IPS DF 4.7 (cell line): ENCODE measurements around the gene GNA15.
"Not testable (repeated sequence)": the region's sequence is repeated elsewhere in the genome, so short reads cannot be mapped to it uniquely, and the experiment has no call there.

Source experiments
- DNase-seq: peaks from one replicate; pipeline ENCODE4 v3.0.0-alpha.2; 2013; ENCODE audit warnings: low spot score; ENCODE audit errors: extremely low read depth

Gene GNA15

DNA sequence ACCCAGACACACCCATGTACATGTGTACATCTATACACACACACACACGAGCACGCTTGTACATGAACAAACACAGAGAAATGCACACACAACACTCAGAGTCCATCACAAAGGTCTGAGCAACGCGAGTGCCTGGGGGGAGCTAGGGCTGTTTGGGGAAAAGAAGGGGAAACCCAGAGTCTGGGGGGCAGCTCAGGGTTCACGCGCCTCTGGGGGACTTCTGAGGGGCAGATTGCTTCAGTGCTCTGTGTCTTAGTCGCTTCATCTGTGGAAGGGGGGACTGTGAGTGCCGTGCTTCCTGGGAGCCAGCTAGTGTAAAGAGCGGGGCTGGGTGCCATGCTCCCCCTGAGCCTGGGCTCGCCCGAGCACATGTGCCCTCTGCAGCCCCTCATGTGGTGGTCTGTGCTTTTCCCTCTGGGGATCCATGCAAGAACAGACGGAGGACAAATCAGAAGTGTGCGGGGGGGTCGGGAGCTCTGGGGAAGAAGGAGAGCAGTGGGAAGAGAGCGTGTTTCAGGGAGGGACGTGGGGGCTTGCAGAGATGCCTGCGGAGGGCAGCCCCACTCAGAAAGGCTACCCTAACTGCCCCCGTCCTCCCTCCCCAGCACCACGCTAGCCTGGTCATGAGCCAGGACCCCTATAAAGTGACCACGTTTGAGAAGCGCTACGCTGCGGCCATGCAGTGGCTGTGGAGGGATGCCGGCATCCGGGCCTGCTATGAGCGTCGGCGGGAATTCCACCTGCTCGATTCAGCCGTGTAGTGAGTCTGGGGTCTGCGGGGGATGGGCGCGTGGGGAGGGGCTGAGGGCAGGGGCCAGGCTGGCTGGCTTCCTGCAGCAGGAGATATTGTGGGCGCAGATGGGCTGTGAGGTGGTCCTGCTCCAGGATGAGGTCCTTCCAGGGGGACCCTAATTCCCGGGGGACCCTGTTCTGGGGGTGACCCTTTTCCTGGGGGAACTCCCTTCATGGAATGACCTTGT is 14.0 kb downstream of the GNA15 start:
- DNase-seq: no peak

DNA sequence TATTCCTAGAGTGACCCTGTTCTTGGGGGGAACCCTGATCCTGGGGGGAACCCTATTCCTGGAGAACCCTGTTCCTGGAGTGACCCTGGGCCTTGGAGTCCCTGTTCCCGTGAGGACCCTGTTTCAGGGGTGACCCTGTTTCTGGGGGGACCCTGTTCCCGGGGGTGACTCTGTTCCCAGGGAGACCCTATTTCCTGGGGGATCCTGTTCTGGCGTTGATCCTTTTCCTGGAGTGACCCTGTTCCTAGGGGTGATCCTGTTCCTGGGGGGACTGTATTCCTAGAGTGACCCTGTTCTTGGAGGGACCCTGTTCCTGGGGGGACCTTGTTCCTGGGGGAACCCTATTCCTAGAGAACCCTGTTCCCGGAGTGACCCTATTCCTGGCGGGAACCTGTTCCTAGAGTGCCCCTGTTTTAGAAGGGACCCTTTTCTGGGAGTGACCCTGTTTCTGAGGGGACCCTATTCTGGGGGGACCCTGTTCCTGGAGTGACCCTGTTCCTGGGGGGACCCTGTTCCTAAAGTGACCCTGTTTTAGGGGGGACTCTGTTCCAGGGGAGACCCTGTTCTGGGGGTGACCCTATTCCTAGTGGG is 15.0 kb downstream of the GNA15 start:
- no peak for DNase-seq

DNA sequence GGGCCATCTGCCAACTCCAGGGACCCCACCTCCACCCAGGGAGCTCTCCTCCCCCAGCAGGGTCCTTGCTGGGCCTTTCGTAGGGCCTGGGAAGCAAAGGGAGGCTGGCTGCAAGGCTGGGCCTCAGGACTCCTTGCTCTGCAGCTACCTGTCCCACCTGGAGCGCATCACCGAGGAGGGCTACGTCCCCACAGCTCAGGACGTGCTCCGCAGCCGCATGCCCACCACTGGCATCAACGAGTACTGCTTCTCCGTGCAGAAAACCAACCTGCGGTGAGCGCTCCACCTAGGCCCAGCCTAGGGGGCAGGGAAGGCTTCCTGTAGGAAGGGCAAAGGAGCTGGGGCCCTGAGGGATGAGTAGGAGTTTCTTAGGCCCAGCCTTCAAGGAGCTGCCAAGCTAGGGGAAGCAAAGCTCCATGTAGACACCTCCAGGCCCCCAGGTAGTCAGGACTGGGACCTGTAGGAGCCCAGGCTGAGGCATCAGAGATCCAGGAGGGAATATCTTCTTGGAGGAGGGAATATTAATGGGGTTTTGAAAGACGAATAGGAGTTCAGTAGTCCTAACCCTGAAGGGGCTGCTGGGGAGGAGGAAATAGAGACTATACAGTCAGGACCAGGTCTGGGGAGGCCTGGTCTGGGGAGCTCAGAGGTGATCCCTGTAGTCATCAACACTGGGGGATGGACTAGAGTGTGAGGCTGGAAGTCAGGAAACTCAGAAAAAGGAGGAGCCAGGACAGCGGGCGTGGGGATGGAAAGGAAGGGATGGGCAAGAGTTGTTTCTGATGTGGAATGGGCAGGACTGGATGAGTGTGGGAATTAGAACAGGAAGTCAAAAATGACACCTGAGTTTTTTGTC is 16.0 kb downstream of the GNA15 start:
- DNase-seq: no peak

GRCh38 chr19:3152419-3152780 is 16.6 kb downstream of the GNA15 start:
- DNase-seq: no peak

DNA sequence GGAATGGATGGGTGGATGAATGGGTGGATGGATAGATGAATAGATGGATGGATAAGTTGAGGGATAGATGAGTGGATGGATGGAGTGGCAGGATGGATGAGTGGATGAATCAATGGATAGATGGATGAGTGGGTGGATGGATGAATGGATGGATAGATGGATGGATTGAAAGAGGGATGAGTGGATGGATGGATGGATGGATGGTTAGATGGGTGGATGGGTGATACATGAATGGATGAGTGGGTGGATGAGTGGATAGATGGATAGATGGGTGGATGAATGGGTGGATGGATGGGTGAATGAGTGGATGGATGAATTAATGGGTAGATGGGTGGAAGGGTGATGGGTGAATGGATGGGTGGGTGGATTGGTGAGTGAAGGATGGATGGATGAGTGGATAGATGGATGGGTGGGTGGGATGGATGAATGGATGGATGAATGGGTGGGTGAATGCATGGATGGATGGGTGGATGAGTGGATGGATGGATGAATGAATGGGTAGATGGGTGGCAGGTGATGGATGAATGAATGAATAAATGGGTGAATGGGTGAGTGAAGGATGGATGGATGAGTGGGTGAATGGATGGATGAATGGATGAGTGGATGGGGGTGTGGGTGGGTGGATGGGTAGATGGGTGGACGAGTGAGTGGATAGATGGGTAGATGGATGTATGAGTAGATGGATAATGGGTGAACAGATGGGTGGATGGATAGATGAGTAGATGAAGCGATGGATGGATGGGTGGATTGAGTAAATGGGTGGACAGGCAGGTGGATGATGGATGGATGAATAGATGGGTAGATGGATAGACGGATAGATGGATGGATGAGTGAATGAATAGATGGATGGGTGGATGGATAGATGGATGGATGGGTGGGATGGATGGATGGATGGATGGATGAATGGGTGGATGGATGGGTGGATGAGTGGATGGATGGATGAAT is 17.7 kb downstream of the GNA15 start:
- no peak for DNase-seq

DNA sequence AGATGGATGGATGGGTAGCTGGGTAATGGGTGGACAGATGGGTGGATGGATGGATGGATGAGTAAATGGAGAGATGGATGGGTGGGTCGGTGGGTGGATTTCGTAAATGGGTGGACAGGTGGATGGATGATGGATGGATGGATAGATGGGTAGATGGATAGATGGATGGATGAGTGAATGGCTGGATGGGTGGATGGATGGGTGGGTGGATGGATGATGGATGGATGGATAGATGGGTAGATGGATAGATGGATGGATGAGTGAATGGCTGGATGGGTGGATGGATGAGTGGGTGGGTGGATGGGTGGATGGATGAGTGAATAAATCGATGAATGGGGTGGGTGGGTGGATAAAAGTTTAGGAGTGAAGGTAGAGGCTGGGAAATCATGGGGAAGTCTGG is 18.6 kb downstream of the GNA15 start:
- DNase-seq: not testable (repeated sequence)

DNA sequence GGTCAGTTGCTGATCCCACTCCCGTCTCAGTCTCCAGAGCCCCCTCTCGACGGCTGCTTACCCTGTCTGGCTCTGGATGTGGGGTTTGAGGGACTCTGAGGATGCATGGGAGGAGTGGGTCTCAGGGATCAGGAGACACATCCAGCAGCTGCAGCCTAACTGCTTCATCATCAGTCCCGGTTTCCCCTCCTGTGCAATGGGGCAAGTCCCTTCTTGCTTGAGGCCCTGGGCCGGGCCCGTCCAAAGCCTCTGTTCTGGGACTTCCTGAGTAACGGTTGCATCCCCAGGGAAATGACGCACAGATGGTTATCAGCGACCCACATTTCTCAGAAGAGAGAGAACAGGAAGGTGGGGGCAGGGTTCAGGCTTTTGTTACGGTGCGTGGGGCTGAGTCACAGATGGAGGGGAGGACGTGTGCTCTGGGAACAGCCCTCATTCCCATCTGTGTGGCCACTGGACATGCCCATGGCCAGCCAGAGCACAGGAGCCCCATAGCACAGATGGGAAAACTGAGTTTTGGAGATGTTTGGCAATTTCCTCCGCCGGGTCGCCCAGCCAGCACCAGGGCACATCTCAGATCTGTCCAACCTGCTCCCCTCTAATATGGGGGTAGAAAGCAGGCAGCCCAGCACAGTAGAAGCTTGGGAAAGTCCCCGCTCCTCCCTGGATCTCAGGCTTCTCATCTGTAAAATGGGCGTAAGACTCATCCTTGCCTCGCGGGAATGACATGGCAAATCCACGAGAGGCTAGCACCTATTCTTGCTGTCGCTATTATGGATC is 19.3 kb downstream of the GNA15 start:
- DNase-seq: no peak

DNA sequence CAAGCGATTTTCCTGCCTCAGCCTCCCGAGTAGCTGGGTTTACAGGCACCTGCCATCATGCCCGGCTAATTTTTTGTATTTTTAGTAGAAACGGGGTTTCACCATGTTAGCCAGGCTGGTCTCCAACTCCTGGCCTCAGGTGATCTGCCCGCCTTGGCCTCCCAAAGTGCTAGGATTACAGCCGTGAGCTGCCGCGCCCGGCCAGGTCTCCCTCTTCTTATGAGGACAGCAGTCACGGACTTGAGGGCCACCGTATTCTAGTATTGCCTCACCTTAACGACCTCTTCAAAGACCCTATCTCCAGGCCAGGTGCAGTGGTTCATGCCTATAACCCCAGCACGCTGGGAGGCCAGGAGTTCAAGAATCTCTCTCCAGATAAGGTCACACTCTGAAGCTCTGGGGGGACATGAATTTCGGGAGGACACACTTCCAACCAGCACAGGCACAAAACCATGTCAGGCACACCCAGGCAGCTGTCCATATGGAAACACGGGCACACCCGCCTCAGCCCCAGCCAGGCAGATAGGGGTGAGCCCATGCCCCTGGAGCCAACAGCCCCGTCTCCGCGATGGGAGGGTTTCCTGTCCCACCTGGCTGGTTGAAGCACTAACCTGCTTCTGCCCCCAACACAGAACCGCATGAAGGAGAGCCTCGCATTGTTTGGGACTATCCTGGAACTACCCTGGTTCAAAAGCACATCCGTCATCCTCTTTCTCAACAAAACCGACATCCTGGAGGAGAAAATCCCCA is 21.4 kb downstream of the GNA15 start:
- no peak for DNase-seq

DNA sequence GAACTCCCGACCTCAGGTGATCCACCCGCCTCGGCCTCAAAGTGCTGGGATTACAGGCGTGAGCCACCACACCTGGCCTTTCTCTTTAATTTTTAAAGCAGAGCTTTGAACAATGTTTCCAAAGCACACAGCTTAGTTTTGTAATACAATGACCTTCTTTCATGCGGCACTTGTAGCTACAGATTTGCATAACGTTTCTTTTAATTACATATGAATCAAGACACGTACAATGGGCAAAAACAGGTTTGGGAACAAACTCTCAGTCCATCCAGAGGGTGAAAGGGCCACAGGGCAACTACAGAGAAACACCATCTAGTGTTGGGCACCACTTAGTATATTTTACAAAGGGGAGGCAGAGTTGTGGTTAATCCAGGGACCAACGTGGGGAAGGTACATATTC is 23.7 kb downstream of the GNA15 start:
- DNase-seq: no peak

- no peak for DNase-seq
These were observed 24.4 kb downstream of the GNA15 start for GRCh38 chr19:3160219-3160618.

DNA sequence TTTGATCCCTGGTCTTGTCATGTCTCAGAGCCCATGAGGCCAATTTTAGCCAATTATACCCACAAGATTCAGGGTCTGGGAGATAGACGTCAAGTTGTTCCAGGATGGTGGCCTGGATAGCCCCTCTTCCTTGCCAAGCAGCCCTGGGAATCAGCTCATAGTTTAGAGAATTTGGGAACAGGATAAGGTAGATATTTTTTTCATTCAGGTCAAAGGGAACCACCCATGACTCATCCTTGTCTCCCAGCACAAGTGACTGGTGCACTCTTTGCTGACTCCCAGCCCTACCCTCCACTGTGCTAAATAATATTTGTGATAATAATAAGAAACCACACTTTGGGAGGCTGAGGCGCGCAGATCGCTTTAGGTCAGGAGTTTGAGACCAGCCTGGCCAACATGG is 25.6 kb downstream of the GNA15 start:
- no peak for DNase-seq

DNA sequence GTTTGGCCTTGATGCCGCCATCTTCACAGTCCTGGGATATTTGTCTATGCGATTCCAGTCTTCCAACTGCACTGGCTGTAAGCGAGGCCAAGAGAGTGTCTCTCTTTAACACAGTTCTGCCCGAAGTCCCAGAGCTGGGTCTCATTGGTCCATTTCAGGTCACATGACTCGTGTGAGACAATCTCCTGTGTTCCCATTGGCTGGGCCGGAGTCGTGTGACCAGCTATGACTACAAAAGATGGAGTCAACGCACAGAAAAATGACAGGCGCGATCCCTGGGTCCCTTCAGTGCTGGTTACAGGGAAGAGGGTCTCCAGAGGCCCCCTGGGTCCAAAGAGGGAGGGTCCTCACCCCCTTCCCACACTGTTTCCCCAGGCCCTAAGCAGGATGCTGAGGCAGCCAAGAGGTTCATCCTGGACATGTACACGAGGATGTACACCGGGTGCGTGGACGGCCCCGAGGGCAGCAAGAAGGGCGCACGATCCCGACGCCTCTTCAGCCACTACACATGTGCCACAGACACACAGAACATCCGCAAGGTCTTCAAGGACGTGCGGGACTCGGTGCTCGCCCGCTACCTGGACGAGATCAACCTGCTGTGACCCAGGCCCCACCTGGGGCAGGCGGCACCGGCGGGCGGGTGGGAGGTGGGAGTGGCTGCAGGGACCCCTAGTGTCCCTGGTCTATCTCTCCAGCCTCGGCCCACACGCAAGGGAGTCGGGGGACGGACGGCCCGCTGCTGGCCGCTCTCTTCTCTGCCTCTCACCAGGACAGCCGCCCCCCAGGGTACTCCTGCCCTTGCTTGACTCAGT is 26.8 kb downstream of the GNA15 start:
- no peak for DNase-seq

DNA sequence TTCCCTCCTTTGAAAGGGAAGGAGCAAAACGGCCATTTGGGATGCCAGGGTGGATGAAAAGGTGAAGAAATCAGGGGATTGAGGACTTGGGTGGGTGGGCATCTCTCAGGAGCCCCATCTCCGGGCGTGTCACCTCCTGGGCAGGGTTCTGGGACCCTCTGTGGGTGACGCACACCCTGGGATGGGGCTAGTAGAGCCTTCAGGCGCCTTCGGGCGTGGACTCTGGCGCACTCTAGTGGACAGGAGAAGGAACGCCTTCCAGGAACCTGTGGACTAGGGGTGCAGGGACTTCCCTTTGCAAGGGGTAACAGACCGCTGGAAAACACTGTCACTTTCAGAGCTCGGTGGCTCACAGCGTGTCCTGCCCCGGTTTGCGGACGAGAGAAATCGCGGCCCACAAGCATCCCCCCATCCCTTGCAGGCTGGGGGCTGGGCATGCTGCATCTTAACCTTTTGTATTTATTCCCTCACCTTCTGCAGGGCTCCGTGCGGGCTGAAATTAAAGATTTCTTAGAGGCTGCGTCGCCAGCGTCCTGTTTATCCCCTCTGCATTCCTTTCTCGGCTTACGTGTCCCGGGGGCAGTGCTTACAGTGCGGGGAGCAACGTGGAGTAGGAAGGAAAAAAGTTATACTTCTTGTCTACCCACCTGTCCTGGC is 27.5 kb downstream of the GNA15 start:
- no peak for DNase-seq

- no peak for DNase-seq
These were observed 28.1 kb downstream of the GNA15 start for GRCh38 chr19:3163943-3164342.

DNA sequence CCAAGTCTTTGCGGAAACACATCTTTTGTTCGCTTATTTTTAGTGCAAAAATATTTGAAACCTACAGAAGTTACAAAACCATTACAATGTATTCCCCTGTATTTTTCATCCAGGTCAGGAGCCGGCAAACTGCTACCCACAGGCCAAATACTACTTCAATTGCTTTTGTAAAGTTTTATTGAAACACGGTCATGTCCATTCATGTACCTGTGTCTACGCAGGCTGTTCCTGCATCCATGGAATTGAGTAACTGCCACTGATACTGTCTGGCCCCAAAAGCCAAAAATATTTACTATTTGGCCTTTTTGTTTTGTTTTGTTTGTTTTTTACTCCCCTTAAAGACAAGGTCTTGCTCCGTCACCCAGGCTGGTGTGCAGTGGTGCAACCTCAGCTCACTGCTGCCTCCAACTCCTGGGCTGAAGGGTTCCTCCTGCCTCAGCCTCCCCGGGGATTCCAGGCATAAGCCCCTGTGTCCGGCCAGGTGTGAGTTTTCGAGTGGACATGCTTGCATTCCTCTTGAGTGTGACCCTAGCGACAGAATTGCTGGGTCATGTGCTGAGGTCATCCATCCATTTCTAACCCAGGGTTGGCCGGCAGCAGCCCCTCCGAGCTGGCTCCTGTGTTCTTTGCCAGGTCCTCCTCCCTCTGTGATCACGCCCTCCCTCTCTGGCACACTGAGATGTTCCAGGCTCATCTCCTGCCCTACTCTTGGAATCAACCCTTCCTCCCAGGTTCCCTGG is 31.9 kb downstream of the GNA15 start:
- no peak for DNase-seq

DNA sequence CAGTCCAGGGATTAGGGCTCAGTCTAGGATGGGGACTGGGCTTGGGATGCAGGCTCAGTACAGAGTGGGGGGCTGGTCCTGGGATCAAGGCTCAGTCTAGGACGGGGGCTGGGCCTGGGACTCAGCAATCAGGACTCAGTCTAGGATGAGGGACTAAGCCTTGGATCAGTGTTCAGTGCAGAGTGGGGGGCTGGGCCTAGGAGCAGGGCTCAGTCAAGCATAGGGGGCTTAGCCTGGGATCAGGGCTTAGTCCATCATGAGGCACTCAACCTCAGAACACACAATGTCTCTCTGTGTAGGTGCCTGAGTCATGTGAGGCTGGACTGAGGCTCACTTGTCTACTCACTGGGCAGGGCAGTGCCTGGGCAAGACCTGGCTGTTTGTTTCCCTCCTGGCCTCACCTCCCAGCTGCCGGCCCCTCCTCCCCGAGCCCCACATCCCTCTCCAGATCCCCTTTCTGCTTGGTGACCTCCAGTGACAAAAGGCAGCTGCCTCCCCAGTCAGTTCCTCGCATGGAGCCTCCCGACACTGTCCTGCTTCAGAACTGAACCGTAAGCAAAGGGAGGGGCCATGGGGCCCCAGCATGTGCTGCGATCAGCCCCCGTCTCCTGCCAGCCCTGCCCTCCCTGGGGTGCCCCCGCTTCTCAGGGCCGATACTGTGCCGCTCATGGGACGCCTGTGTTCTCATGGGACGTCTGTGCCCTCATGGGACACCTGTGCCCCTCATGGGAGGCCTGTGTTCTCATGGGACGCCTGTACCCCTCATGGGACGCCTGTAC is 36.2 kb downstream of the GNA15 start:
- no peak for DNase-seq

- DNase-seq: not testable (repeated sequence)
These were observed 36.8 kb downstream of the GNA15 start for GRCh38 chr19:3172673-3173000.
